ENCODE data around the gene RFK.

DNA sequence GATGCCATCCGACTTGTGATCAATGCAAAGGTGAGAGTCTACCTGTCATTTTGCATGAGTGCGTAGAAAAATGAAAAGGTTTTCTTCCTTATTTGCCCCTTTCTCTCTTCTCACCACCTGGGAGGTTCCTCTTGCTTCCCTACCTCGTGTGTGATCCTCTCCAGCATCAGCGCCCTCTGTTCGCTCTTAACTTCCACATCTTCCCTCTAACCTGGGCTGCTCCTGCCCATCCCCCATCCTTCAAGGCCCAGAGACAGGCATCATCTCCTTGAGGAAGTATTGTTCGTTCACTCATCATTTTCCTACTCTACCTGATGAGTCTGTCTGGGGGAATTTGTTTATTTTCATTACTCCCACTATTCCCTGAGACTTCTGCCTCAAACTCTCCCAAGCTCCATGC, 55.8 kb downstream of the RFK start:
- TF ChIP-seq, protein P1, sequence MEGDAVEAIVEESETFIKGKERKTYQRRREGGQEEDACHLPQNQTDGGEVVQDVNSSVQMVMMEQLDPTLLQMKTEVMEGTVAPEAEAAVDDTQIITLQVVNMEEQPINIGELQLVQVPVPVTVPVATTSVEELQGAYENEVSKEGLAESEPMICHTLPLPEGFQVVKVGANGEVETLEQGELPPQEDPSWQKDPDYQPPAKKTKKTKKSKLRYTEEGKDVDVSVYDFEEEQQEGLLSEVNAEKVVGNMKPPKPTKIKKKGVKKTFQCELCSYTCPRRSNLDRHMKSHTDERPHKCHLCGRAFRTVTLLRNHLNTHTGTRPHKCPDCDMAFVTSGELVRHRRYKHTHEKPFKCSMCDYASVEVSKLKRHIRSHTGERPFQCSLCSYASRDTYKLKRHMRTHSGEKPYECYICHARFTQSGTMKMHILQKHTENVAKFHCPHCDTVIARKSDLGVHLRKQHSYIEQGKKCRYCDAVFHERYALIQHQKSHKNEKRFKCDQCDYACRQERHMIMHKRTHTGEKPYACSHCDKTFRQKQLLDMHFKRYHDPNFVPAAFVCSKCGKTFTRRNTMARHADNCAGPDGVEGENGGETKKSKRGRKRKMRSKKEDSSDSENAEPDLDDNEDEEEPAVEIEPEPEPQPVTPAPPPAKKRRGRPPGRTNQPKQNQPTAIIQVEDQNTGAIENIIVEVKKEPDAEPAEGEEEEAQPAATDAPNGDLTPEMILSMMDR (IDR thresholded peaks at IDR 0.05) = no peak
- TF ChIP-seq POLR2A (IDR thresholded peaks at IDR 0.05) = no peak

All from adrenal gland (tissue), 5 donors.